Measurements from ENCODE around the gene ZFP1. TPM values are rescaled to one million over a fixed set of nuclear protein-coding genes. Genes with fewer than 3 reads are reported as not detected.

Gene ZFP1
- polyA plus RNA-seq, 1 of the 3 experiments (the other 2 are of a cell fraction) = 3.0 TPM

- ChIA-PET CTCF (interaction anchor here (1.0 to 1.9 kb wide), 2 partner anchors 10 to 45 kb away, joined by 5 to 6 read pairs; no protein-coding TSS in a partner anchor), POLR2A (no interaction called here)
- DNase-seq = no peak
- Histone ChIP-seq H3K4me3 (ENCODE audit: low read depth in 2 of 2, low read length in 1 of 2) (no peak overlapping the region), H4K20me1 (ENCODE audit: insufficient read depth) (no peaks in the 10 kb centered on the region), H3F3A (replicated peaks; ENCODE audit: insufficient read depth) (no peaks in the 10 kb centered on the region), H3K4me2 (no peak overlapping the region), H3K79me2 (ENCODE audit: insufficient read depth) (no peaks in the 10 kb centered on the region), H3K36me3 (replicated peaks in 1 of 2; ENCODE audit: control insufficient read depth in 1 of 2, insufficient read depth in 2 of 2, low read length in 1 of 2) (no peaks in the 10 kb centered on the region), H3K27me3 (ENCODE audit: insufficient read depth) (no peaks in the 10 kb centered on the region; the same call in 1 of the 2 replicates), H3K4me1 (ENCODE audit: control insufficient read depth in 1 of 2, insufficient read depth in 2 of 2, low read depth in 1 of 2, low read length in 1 of 2) (no peaks in the 10 kb centered on the region), H3K9me3 (0 out of 2 replicates have a peak, but pooled peaks cover 6% of the 10 kb centered on the region), H3K27ac (ENCODE audit: low read depth in 2 of 2, low read length in 1 of 2) (no peak overlapping the region), H3K9ac (no peak overlapping the region), H3K9me2 (no peaks in the 10 kb centered on the region), H2AFZ (ENCODE audit: low read depth) (no peak overlapping the region)
- no peak for TF ChIP-seq REST (IDR thresholded peaks at IDR 0.05; ENCODE audit: low read depth, low read length)
- TF ChIP-seq MEF2A (IDR thresholded peaks at IDR 0.05; ENCODE audit: borderline replicate concordance, low read depth) = no peak
- no peak for TF ChIP-seq RXRA (IDR thresholded peaks at IDR 0.05; ENCODE audit: borderline replicate concordance, low read depth)
- TF ChIP-seq CTCF (IDR thresholded peaks at IDR 0.05) = no peak
- TF ChIP-seq IRF3 (IDR thresholded peaks at IDR 0.05; ENCODE audit: low read depth, low read length) = no peak
- WGBS (ENCODE audit: low lambda C conversion rate) = 47% methylated on average over 8 of the region's 8 CpGs
These were observed 41.4 kb downstream of the ZFP1 start for GRCh38 chr16:75189638-75190245.

- Histone ChIP-seq H2AFZ (ENCODE audit: low read depth) (no peak overlapping the region), H3K9me2 (no peaks in the 10 kb centered on the region), H3K36me3 (replicated peaks in 1 of 2; ENCODE audit: control insufficient read depth in 1 of 2, insufficient read depth in 2 of 2, low read length in 1 of 2) (no peaks in the 10 kb centered on the region), H3K27ac (ENCODE audit: low read depth in 2 of 2, low read length in 1 of 2) (no peak overlapping the region), H3K9me3 (no peaks in the 10 kb centered on the region), H4K20me1 (ENCODE audit: insufficient read depth) (no peaks in the 10 kb centered on the region), H3K4me2 (no peak overlapping the region), H3K79me2 (ENCODE audit: insufficient read depth) (no peaks in the 10 kb centered on the region), H3K4me3 (ENCODE audit: low read depth in 2 of 2, low read length in 1 of 2) (no peak overlapping the region), H3F3A (replicated peaks; ENCODE audit: insufficient read depth) (no peaks in the 10 kb centered on the region), H3K27me3 (ENCODE audit: insufficient read depth) (no peaks in the 10 kb centered on the region; the same call in 1 of the 2 replicates), H3K4me1 (ENCODE audit: control insufficient read depth in 1 of 2, insufficient read depth in 2 of 2, low read depth in 1 of 2, low read length in 1 of 2) (peaks cover 0 to under 1% of the 10 kb centered on the region in 2 experiments; a peak in 1 of 4 replicates), H3K9ac (no peak overlapping the region)
- POLR2A ChIA-PET = no interaction called here
- 80% methylated on average over 14 of the region's 21 CpGs for WGBS (ENCODE audit: low lambda C conversion rate)
- DNase-seq = no peak
- CTCF ChIA-PET = interaction anchor here (0.6 to 1.3 kb wide), 2 partner anchors 19 to 41 kb away, joined by 3 to 6 read pairs; no protein-coding TSS in a partner anchor
- no peak for TF ChIP-seq EZH2phosphoT487 (IDR thresholded peaks at IDR 0.05; ENCODE audit: borderline replicate concordance, low read depth)
- TF ChIP-seq SMC3 (IDR thresholded peaks at IDR 0.05; ENCODE audit: low read depth, low read length) = no peak
- no peak for TF ChIP-seq ELF1 (IDR thresholded peaks at IDR 0.05)
- TF ChIP-seq REST (IDR thresholded peaks at IDR 0.05; ENCODE audit: low read depth, low read length) = no peak
- no peak for TF ChIP-seq IRF3 (IDR thresholded peaks at IDR 0.05; ENCODE audit: low read depth, low read length)
- TF ChIP-seq YY1 (IDR thresholded peaks at IDR 0.05; ENCODE audit: low read depth) = no peak
- TF ChIP-seq PBX3 (IDR thresholded peaks at IDR 0.05) = no peak
These were observed 44.4 kb downstream of the ZFP1 start for GRCh38 chr16:75192606-75193264.

Data from SK-N-SH (cell line).